ENCODE results near the gene NPC2.

Gene NPC2

DNA sequence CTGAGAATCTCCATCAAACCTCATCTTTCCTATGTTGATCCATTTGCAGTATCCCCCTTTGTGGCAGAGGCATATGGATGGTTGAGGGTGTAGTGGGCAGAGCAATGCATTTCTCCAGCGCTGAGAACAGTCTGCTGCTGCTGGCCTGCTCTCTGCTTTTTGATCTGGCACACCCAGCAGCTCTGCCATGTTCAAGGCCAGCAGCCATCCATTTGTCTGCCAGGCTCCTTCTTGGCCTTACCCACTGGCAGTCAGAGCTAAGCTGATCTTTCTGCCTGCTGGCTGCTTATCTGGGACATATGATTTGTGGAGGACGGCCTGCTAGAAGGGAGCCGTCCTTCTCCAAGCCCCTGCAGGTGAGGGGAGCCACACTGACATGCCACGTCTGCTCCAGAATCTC lies 17.0 kb downstream of the NPC2 start (continued):
- no peak for TF ChIP-seq ARNTL (CRISPR knock-in tag; IDR thresholded peaks at IDR 0.05; ENCODE audit: borderline replicate concordance, low read depth)
- TF ChIP-seq OSR1 (CRISPR knock-in tag; IDR thresholded peaks at IDR 0.05): no peak
- no peak for TF ChIP-seq SNAI2 (CRISPR knock-in tag; IDR thresholded peaks at IDR 0.05)
- no peak for TF ChIP-seq PPARA (CRISPR knock-in tag; IDR thresholded peaks at IDR 0.05; ENCODE audit: borderline replicate concordance)
- TF ChIP-seq ZNF70 (CRISPR knock-in tag; IDR thresholded peaks at IDR 0.05): no peak
- no peak for TF ChIP-seq ZNF8 (CRISPR knock-in tag; IDR thresholded peaks at IDR 0.05)
- no peak for TF ChIP-seq BACH2 (CRISPR knock-in tag; IDR thresholded peaks at IDR 0.05; ENCODE audit: borderline replicate concordance)
- TF ChIP-seq, protein P1, sequence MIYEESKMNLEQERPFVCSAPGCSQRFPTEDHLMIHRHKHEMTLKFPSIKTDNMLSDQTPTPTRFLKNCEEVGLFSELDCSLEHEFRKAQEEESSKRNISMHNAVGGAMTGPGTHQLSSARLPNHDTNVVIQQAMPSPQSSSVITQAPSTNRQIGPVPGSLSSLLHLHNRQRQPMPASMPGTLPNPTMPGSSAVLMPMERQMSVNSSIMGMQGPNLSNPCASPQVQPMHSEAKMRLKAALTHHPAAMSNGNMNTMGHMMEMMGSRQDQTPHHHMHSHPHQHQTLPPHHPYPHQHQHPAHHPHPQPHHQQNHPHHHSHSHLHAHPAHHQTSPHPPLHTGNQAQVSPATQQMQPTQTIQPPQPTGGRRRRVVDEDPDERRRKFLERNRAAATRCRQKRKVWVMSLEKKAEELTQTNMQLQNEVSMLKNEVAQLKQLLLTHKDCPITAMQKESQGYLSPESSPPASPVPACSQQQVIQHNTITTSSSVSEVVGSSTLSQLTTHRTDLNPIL (CRISPR knock-in tag; IDR thresholded peaks at IDR 0.05; ENCODE audit: low read depth): no peak

DNA sequence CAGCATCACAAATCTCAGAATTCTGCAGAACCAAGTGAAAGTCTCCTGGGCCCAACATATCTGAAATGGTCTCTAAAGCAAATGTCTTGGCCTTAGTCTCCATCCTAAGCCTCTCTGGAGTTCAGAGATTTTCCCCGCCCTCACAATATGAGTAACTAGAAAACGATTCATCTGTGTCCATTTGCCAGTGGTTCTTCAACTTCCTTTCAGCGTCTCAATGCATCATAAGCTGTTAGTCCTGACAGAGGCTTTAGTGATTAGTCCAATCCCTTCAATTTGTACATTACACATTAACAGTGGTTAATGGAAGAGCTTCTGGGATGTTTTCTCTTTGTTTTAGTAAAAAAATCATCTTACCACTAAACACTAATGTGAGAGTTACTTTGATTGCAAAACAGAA lies 17.4 kb downstream of the NPC2 start:
- peak; percentile 87 for ATAC-seq
- no peak for TF ChIP-seq ESRRG (CRISPR knock-in tag; IDR thresholded peaks at IDR 0.05)
- no peak for TF ChIP-seq ZFP30 (CRISPR knock-in tag; IDR thresholded peaks at IDR 0.05)
- no peak for TF ChIP-seq TCF4 (CRISPR knock-in tag; IDR thresholded peaks at IDR 0.05; ENCODE audit: borderline replicate concordance)

DNA sequence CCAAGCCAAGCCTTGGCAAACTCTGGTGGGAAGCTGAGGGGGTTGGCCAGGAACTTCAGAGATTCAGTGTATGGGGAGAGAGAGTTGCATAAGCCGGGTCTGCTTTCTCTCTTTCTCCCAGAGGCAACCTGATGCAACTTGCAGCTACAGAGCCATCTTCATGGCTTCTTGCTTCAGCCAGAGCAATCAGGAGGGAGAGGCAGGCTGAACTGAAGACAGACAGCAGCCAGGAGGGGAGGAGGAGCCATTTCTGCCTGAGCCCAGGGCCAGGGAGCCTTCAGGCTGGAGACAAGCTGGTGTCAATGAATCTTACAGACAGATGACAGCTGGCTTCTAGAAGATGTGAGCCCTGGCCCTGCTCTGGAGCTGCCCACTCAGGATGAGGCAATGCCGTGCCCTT lies 18.7 kb downstream of the NPC2 start:
- no peak for ATAC-seq
- TF ChIP-seq OSR1 (CRISPR knock-in tag; IDR thresholded peaks at IDR 0.05) (no peak), ZNF8 (CRISPR knock-in tag; IDR thresholded peaks at IDR 0.05) (no peak), ZFP30 (CRISPR knock-in tag; IDR thresholded peaks at IDR 0.05) (no peak), ZNF70 (CRISPR knock-in tag; IDR thresholded peaks at IDR 0.05) (no peak), ISL1 (CRISPR knock-in tag; IDR thresholded peaks at IDR 0.05) (no peak), ZC3H10 (CRISPR knock-in tag; IDR thresholded peaks at IDR 0.05) (no peak), ARNTL (CRISPR knock-in tag; IDR thresholded peaks at IDR 0.05; ENCODE audit: borderline replicate concordance, low read depth) (no peak), TOX (CRISPR knock-in tag; IDR thresholded peaks at IDR 0.05; ENCODE audit: borderline replicate concordance) (no peak)
- TF ChIP-seq, protein P2, sequence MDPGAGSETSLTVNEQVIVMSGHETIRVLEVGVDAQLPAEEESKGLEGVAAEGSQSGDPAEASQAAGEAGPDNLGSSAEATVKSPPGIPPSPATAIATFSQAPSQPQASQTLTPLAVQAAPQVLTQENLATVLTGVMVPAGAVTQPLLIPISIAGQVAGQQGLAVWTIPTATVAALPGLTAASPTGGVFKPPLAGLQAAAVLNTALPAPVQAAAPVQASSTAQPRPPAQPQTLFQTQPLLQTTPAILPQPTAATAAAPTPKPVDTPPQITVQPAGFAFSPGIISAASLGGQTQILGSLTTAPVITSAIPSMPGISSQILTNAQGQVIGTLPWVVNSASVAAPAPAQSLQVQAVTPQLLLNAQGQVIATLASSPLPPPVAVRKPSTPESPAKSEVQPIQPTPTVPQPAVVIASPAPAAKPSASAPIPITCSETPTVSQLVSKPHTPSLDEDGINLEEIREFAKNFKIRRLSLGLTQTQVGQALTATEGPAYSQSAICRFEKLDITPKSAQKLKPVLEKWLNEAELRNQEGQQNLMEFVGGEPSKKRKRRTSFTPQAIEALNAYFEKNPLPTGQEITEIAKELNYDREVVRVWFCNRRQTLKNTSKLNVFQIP (CRISPR knock-in tag; IDR thresholded peaks at IDR 0.05; ENCODE audit: borderline replicate concordance, low read depth): no peak

DNA sequence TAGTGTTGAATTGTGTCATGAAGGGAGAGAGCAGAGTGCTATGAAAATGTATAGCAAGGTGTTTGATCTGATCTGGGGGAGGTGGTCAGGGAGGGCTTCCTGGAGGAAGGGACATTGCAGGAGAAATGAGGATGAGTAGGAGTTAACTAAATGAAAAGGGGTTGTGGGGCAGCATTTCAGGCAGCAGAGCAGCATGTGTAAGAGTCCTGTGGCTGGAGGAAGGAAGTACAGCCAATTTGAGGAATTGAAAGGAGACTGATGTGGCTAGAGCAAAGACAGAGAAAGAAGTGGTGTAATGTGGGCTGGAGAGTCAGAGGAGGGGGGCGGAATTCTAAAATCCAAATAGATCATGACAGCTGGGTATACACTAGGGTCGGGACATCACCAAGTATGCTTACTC lies 20.5 kb downstream of the NPC2 start:
- TF ChIP-seq TCF4 (CRISPR knock-in tag; IDR thresholded peaks at IDR 0.05; ENCODE audit: borderline replicate concordance) (no peak), GLIS3 (CRISPR knock-in tag; IDR thresholded peaks at IDR 0.05) (no peak), ARNTL (CRISPR knock-in tag; IDR thresholded peaks at IDR 0.05; ENCODE audit: borderline replicate concordance, low read depth) (no peak), RARB (CRISPR knock-in tag; IDR thresholded peaks at IDR 0.05) (no peak), ZNF565 (CRISPR knock-in tag; conservative IDR thresholded peaks at IDR 0.05; ENCODE audit: low read depth) (no peak), TOX (CRISPR knock-in tag; IDR thresholded peaks at IDR 0.05; ENCODE audit: borderline replicate concordance) (no peak), ZFP3 (CRISPR knock-in tag; IDR thresholded peaks at IDR 0.05) (no peak)
- TF ChIP-seq, protein P3, sequence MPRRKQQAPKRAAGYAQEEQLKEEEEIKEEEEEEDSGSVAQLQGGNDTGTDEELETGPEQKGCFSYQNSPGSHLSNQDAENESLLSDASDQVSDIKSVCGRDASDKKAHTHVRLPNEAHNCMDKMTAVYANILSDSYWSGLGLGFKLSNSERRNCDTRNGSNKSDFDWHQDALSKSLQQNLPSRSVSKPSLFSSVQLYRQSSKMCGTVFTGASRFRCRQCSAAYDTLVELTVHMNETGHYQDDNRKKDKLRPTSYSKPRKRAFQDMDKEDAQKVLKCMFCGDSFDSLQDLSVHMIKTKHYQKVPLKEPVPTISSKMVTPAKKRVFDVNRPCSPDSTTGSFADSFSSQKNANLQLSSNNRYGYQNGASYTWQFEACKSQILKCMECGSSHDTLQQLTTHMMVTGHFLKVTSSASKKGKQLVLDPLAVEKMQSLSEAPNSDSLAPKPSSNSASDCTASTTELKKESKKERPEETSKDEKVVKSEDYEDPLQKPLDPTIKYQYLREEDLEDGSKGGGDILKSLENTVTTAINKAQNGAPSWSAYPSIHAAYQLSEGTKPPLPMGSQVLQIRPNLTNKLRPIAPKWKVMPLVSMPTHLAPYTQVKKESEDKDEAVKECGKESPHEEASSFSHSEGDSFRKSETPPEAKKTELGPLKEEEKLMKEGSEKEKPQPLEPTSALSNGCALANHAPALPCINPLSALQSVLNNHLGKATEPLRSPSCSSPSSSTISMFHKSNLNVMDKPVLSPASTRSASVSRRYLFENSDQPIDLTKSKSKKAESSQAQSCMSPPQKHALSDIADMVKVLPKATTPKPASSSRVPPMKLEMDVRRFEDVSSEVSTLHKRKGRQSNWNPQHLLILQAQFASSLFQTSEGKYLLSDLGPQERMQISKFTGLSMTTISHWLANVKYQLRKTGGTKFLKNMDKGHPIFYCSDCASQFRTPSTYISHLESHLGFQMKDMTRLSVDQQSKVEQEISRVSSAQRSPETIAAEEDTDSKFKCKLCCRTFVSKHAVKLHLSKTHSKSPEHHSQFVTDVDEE (CRISPR knock-in tag; IDR thresholded peaks at IDR 0.05): no peak
- no peak for ATAC-seq

DNA sequence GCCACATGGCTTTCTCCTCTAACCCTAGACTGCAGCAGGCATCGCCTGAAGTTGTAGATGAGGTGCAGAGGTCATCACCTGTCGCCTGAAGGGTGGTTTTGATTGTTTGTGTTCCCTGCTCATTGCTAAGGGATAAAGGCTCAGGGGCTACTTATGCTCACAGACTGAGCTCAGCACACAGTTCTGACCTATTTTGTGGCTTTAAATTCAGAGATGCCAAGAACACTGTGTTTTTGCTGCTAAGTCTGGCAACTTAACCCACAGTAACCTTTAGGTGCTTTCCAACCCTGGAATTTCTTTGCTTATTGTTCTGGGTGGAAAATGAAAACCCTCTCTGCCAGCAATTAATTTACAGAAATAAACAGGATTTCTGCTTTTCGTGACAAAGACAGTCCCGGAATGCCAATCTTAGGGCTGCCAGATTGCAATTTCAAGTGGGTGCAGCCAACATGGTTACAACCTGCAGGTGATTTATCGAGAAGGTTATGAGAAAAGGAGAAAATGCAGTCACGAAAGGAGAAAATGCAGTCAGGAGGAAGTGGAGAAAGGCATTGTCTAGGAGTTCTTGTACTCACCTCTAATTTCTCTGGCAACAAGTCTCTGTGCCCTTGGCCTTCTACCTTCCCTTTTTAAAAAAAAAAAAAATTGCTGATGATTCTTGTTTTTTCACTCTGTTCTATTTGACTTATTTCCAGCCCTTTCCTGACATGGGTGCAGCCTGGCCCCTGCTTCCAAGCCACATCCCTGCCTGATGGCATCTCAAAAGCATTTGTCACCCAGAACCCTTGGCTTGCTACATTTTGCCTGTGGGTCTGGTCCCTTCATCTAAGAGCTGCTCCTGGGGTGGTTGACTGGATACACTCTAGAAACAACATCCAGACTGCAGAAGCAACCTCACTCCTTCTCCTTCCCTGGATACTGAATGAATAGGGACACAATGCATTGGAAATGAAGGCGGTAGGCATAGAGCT lies 23.3 kb downstream of the NPC2 start:
- no peak for ATAC-seq
- no peak for TF ChIP-seq ESRRG (CRISPR knock-in tag; IDR thresholded peaks at IDR 0.05)

Data from SK-N-SH treated with all-trans-retinoic acid at 6 μM for 48 hours (cell line).